Measurements from ENCODE around the gene CD300A.

Gene CD300A

DNA sequence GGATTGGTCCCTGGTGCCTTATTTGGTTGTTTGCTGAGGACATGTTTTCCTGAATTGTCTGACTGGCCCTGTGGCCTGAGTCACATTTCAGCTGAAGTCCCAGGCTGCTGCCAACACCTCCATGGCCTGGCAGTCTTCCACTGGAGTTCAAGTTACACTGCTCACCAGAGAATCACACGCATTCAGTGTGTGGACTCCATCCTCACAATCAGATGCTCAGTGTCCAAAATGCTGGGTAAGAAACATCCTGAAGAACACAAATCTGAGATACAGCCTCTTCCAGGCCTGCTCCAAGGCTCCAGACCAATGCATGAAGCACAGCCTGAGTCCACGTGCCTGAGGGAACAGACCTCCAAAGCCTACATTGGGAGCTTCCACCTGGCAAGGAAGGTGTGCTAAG is 45.6 kb downstream of the CD300A start:
- DNase-seq (ENCODE audit: low read depth in 1 of 2, low spot score in 1 of 2) = no peak
- H3K4me3 ChIP-seq (replicated peaks; ENCODE audit: insufficient read depth, low read length) = no peak overlapping the region

DNA sequence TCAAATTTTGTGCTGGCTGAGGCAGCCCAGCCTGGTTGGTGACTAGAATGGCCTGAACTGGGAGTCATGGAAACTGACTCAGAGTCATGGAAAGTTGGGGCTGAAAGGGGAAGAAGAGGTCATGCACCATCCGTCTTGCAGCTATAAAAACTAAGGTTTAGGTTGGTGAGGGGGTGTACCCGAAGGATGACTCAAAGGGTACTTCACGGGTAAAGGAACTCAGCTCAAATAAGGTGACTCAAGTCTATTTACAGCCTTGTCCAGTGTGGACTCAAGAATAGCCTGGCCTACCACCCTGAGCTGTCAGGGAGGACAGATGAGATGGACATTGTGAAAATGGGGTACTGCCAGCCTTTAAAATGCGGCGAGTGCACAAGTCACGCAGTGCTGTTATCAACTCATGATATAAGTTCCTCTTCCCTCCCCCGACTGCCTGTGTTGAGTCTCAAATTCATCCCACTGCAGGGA is 46.2 kb downstream of the CD300A start:
- TF ChIP-seq CTCF (IDR thresholded peaks at IDR 0.05; ENCODE audit: insufficient read depth, low read length) = no peak
- peak; percentile 63; the same call in 1 of the 2 replicates for TF ChIP-seq POLR2AphosphoS5 (IDR thresholded peaks at IDR 0.05; ENCODE audit: low read depth)
- no peak for TF ChIP-seq GABPA (IDR thresholded peaks at IDR 0.05; ENCODE audit: low read depth)
- 0 out of 2 replicates have a peak, but pooled peaks have one; percentile 6 for TF ChIP-seq SPI1 (IDR thresholded peaks at IDR 0.05; ENCODE audit: borderline replicate concordance, low read depth)
- TF ChIP-seq, protein P1, sequence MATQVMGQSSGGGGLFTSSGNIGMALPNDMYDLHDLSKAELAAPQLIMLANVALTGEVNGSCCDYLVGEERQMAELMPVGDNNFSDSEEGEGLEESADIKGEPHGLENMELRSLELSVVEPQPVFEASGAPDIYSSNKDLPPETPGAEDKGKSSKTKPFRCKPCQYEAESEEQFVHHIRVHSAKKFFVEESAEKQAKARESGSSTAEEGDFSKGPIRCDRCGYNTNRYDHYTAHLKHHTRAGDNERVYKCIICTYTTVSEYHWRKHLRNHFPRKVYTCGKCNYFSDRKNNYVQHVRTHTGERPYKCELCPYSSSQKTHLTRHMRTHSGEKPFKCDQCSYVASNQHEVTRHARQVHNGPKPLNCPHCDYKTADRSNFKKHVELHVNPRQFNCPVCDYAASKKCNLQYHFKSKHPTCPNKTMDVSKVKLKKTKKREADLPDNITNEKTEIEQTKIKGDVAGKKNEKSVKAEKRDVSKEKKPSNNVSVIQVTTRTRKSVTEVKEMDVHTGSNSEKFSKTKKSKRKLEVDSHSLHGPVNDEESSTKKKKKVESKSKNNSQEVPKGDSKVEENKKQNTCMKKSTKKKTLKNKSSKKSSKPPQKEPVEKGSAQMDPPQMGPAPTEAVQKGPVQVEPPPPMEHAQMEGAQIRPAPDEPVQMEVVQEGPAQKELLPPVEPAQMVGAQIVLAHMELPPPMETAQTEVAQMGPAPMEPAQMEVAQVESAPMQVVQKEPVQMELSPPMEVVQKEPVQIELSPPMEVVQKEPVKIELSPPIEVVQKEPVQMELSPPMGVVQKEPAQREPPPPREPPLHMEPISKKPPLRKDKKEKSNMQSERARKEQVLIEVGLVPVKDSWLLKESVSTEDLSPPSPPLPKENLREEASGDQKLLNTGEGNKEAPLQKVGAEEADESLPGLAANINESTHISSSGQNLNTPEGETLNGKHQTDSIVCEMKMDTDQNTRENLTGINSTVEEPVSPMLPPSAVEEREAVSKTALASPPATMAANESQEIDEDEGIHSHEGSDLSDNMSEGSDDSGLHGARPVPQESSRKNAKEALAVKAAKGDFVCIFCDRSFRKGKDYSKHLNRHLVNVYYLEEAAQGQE (IDR thresholded peaks at IDR 0.05; ENCODE audit: insufficient replicate concordance, low read depth) = no peak
- Histone ChIP-seq H3K27me3 (ENCODE audit: insufficient read depth, poor library complexity, severe bottlenecking) (no peaks in the 10 kb centered on the region), H3K27ac (replicated peaks) (peak overlapping the region; percentile 70), H3K4me3 (replicated peaks; ENCODE audit: insufficient read depth, low read length) (no peak overlapping the region)
- peak; percentile 76 to 89 for DNase-seq (ENCODE audit: low read depth in 1 of 2, low spot score in 1 of 2)

More for the DNA sequence above, 45.6 kb downstream of the CD300A start:
- peak overlapping the region; percentile 70 for H3K27ac ChIP-seq (replicated peaks)
- TF ChIP-seq GABPA (IDR thresholded peaks at IDR 0.05; ENCODE audit: low read depth) (no peak), SPI1 (IDR thresholded peaks at IDR 0.05; ENCODE audit: borderline replicate concordance, low read depth) (no peak), POLR2AphosphoS5 (IDR thresholded peaks at IDR 0.05; ENCODE audit: low read depth) (no peak), CTCF (IDR thresholded peaks at IDR 0.05; ENCODE audit: insufficient read depth, low read length) (no peak)
- TF ChIP-seq, protein P1 (IDR thresholded peaks at IDR 0.05; ENCODE audit: insufficient replicate concordance, low read depth) = no peak
- H3K27me3 ChIP-seq (ENCODE audit: insufficient read depth, poor library complexity, severe bottlenecking) = no peaks in the 10 kb centered on the region

GRCh38 chr17:74513987-74514631 is 47.7 kb downstream of the CD300A start:
- peak; percentile 17 to 69 for DNase-seq (ENCODE audit: low read depth in 1 of 2, low spot score in 1 of 2)
- no peak overlapping the region for H3K4me3 ChIP-seq (replicated peaks; ENCODE audit: insufficient read depth, low read length)
- TF ChIP-seq GABPA (IDR thresholded peaks at IDR 0.05; ENCODE audit: low read depth) (no peak), SPI1 (IDR thresholded peaks at IDR 0.05; ENCODE audit: borderline replicate concordance, low read depth) (no peak), CTCF (IDR thresholded peaks at IDR 0.05; ENCODE audit: insufficient read depth, low read length) (no peak), POLR2AphosphoS5 (IDR thresholded peaks at IDR 0.05; ENCODE audit: low read depth) (peak; percentile 81)
- TF ChIP-seq, protein P1 (IDR thresholded peaks at IDR 0.05; ENCODE audit: insufficient replicate concordance, low read depth) = no peak
- H3K27ac ChIP-seq (replicated peaks) = no peak overlapping the region
- no peaks in the 10 kb centered on the region for H3K27me3 ChIP-seq (ENCODE audit: insufficient read depth, poor library complexity, severe bottlenecking)
